Lung (tissue), 12 donors: ENCODE results near the gene PRR7. TPM values are rescaled to one million over a fixed set of nuclear protein-coding genes. Genes with fewer than 3 reads are reported as not detected.

Experiments used
- ATAC-seq: fragments of 200-7000 bp; cut with Tn5 transposase; one replicate; pipeline ENCODE4 v1.9.1; 2020; ENCODE audit warnings: moderate number of reproducible peaks; ENCODE audit not compliant: insufficient read depth, low FRiP score
- DNase-seq, 3 donors: peaks; one replicate each; pipeline ENCODE4 v3.0.0-alpha.2; 2013 to 2017
- H3K27ac ChIP-seq, 2 donors: one replicate each; pipeline ENCODE4 v1.5.1; 2013; ENCODE audit warnings: mild to moderate bottlenecking in 2 of 2, moderate library complexity in 2 of 2, control low read depth in 1 of 2, inconsistent platforms in 1 of 2, low read depth in 1 of 2, low read length in 1 of 2
- H3K27me3 ChIP-seq, 3 donors: one replicate each; pipeline ENCODE4 v1.5.1; 2013; ENCODE audit warnings: low read length in 2 of 3; ENCODE audit not compliant: control insufficient read depth in 3 of 3, insufficient read depth in 3 of 3
- H3K36me3 ChIP-seq, 4 donors: one replicate each; pipeline ENCODE4 v1.5.1; 2013; ENCODE audit warnings: low read length in 4 of 4, mild to moderate bottlenecking in 1 of 4, moderate library complexity in 1 of 4; ENCODE audit not compliant: control insufficient read depth in 4 of 4, insufficient read depth in 4 of 4
- H3K4me1 ChIP-seq, 5 donors: one replicate each; pipeline ENCODE4 v1.5.1; 2013; ENCODE audit warnings: low read length in 5 of 5, mild to moderate bottlenecking in 2 of 5, moderate library complexity in 1 of 5; ENCODE audit not compliant: control insufficient read depth in 5 of 5, insufficient read depth in 5 of 5
- H3K4me3 ChIP-seq: one replicate; pipeline ENCODE4 v1.5.1; 2013; ENCODE audit warnings: mild to moderate bottlenecking, control low read depth, moderate library complexity
- H3K9ac ChIP-seq, 2 donors: one replicate each; pipeline ENCODE4 v1.5.1; 2013; ENCODE audit warnings: low read length in 2 of 2, control low read depth in 1 of 2; ENCODE audit not compliant: insufficient read depth in 1 of 2
- H3K9me3 ChIP-seq, 4 donors: one replicate each; pipeline ENCODE4 v1.5.1; 2013; ENCODE audit warnings: low read length in 3 of 4, mild to moderate bottlenecking in 1 of 4, moderate library complexity in 1 of 4; ENCODE audit not compliant: control insufficient read depth in 4 of 4, insufficient read depth in 3 of 4
- CTCF ChIP-seq: IDR thresholded peaks from 2 replicates; pipeline ENCODE4 v1.5.1; 2012; ENCODE audit warnings: mild to moderate bottlenecking; ENCODE audit errors: control extremely low read depth, extremely low read depth
- WGBS, 2 donors: extraction: QIAGEN DNeasy Blood & Tissue Kit; methylation state at CpG; one replicate each; pipeline ENCODE4 v1.1.7; 2013; 5-methylcytosine and 5-hydroxymethylcytosine counted together
- polyA plus RNA-seq, 2 donors: library from polyadenylated mRNA; stranded (reverse); fragments of 200-250 nt; gene quantifications; one replicate each; pipeline ENCODE4 v1.2.1, GENCODE V29; 2013
- total RNA-seq, 2 donors: library from RNA; depleted of rRNA in 1 of 2; stranded (reverse); fragments of >200 nt in 1 of 2; gene quantifications; one replicate each; pipeline ENCODE4 v1.2.1, GENCODE V29; 2014 to 2021
- donor health status: control.
- donor health status: control.
- donor health status: Bipolar disorder and iron deficiency.
- donor health status: healthy.
- donor health status: DM: yes; HTN: yes; CAD: no.

Gene PRR7
- total and polyA plus RNA-seq, 4 donors = 1.9 to 7.2 (median 4.0) TPM

- DNase-seq (no peak), ATAC-seq (no peak)
- no peaks in the 10 kb centered on the region for H3K36me3 ChIP-seq
- WGBS, 2 donors = 85 to 89% methylated on average over 9 of the region's 9 CpGs
- H3K9me3 ChIP-seq = no peaks in the 10 kb centered on the region
- H3K4me1 ChIP-seq = peaks cover 0 to 6% (median 0%) of the 10 kb centered on the region in 5 donors
- H3K27ac ChIP-seq = no peak within 1 kb of the TSS
- TF ChIP-seq CTCF = no peak
- no peak within 1 kb of the TSS for H3K9ac ChIP-seq
- peaks cover 0 to 3% (median 0%) of the 10 kb centered on the region in 3 donors for H3K27me3 ChIP-seq
- H3K4me3 ChIP-seq = no peak within 1 kb of the TSS
Observed at GRCh38 chr5:177409043-177409801, 37.4 kb upstream of the PRR7 start, which contains the start of gene F12. F12 (minus strand) TSS chr5:177409564; CDS start chr5:177409527, 37 bp downstream.

GRCh38 chr5:177410575-177410974 lies 36.0 kb upstream of the PRR7 start:
- Histone ChIP-seq H3K9ac (no peak overlapping the region), H3K36me3 (no peaks in the 10 kb centered on the region), H3K4me1 (no peaks in the 10 kb centered on the region), H3K9me3 (no peaks in the 10 kb centered on the region), H3K27me3 (peaks cover 0 to 3% (median 0%) of the 10 kb centered on the region in 3 donors), H3K4me3 (no peak overlapping the region), H3K27ac (no peak overlapping the region)
- no peak for ATAC-seq
- TF ChIP-seq CTCF = no peak
- WGBS, 2 donors = 35 to 63% methylated on average over 3 of the region's 3 CpGs
- no peak for DNase-seq

GRCh38 chr5:177412603-177413233 lies 33.9 kb upstream of the PRR7 start:
- H3K36me3 ChIP-seq = no peaks in the 10 kb centered on the region
- DNase-seq = no peak
- no peak overlapping the region for H3K27ac ChIP-seq
- H3K9me3 ChIP-seq = no peaks in the 10 kb centered on the region
- 74 to 85% methylated on average over 8 of the region's 8 CpGs for WGBS, 2 donors
- no peak for ATAC-seq
- H3K27me3 ChIP-seq = peaks cover 0 to 3% (median 0%) of the 10 kb centered on the region in 3 donors
- no peak for TF ChIP-seq CTCF
- H3K4me3 ChIP-seq = no peak overlapping the region
- no peak overlapping the region for H3K9ac ChIP-seq
- H3K4me1 ChIP-seq = no peaks in the 10 kb centered on the region
